HG03378 (cell line): ENCODE results near the gene GLMP.

Experiments
- ATAC-seq: cut with Tn5 transposase; IDR thresholded peaks from one replicate; pipeline ENCODE4 v1.9.1; 2021; ENCODE audit warnings: mild to moderate bottlenecking, moderate library complexity; ENCODE audit not compliant: unreplicated experiment

GLMP gene

DNA sequence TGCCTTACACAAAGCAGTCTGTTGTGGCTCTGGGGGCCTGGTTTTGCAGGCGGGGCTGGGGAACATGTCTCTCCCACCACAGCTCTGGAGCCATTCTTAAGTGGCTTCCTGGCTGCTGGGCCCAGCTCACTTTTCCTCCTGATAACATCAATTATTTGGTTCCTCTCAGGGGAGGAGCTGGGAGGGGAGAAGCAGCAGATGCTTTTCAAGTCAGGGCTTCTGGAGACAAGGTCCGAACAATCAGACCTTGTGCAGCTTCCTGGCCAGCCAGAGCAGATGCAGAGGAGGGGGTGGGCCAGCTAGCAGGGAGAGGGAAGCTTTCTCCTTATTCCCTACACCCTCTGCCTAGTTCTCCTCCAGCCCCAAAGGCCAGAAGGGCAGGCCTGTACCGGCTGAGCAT lies 44.0 kb downstream of the GLMP start:
- no peak for ATAC-seq

DNA sequence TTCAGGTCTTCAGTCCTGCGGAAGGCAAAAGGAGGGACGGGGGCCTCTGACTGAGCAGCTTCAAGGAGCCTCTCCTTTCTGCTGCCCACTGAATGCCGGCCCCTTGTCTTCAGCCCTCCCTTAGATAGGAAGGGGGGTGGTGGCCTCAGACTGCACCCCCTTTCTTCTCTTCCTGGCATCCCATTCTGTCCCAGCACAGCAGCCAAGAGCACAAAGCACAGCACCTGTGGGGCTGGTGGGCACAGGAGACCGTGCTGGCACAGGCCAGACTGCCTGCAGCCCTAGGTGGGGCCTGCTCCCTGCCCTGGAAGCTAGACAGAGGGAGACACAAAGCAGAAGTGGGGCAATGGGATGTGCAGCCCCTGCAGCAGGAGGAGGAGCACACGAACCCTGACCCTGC lies 45.9 kb downstream of the GLMP start:
- no peak for ATAC-seq

- no peak for ATAC-seq
Observed at GRCh38 chr1:156248323-156248683, 47.2 kb downstream of the GLMP start.

GRCh38 chr1:156247460-156248322 lies 47.8 kb downstream of the GLMP start, which contains the start of gene PAQR6:
Gene PAQR6 (minus strand): TSS chr1:156248056. CDS start chr1:156246731, 1,325 bp downstream.
- ATAC-seq = no peak

DNA sequence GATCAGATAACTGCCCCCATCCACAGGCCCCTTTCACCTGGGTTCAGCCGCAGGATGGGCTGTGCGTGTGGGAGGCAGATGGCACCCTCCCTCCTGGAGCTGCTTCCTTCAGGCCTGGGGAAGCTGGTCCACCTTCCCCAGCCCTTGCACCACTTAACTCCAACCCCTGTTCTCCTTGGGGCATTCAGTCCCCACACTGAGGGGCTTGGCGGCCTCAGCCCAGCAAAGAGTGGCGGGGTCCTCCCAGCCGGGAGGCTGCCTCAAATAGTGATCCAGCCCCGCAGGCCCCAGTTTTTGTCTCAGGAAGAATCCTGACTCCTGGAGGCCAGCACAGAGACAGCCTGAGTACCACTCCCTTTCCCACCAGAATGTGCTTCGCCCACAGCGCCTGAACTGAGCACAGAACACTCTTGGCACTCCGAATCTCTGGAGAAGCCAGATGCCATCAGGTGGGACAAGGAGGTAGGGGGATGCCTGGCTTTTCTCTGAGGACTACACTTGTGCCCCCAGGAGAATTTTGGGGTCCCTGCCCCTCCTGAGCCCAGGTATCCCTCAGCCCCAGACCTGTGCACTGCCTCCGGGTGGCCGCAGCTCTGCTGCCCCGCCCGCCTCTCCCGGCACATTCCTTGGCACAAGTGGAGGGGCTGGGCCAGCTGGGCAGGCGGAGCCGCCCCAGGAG lies 48.6 kb downstream of the GLMP start:
- no peak for ATAC-seq

GRCh38 chr1:156246241-156246780 lies 49.2 kb downstream of the GLMP start:
- no peak for ATAC-seq

DNA sequence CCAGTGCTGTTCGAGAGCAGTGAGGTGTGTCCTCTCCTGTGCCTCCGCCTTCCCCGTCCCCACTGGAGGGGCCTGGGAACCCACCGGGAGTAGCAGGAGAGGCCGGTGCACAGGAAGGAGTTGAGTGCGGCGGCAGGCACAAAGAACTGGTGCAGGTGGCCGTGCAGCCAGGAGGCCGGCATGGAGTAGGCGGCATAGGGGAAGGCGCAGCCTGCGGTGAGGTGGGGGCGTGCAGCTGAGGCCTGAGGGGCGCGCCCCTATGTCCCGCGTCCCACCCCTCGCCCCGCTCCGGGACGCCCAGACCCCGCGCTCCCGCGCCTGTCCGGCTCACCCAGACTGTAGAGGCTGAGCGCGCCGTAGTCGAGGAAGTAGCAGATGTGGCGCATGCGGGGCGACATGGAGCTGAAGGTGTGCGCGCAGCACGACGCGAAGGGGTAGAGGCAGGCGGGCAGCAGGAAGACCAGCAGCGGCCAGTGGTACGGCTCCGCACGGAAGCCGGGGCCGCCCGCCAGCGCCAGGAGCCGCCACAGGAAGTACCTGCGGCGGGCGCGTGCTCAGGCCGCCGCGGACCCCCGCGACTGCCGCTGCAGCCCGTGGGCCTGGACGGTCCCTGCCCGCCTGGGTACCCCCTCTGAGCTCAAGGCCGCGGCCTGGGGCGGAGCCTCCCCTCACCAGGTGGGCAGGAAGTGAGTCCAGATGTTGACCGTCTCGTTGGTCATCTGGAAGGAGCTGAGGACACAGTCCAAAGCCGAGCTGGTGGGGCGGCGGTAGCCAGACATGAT lies 49.8 kb downstream of the GLMP start:
- ATAC-seq = no peak

- no peak for ATAC-seq
Observed at GRCh38 chr1:156244712-156245111, 50.8 kb downstream of the GLMP start.

DNA sequence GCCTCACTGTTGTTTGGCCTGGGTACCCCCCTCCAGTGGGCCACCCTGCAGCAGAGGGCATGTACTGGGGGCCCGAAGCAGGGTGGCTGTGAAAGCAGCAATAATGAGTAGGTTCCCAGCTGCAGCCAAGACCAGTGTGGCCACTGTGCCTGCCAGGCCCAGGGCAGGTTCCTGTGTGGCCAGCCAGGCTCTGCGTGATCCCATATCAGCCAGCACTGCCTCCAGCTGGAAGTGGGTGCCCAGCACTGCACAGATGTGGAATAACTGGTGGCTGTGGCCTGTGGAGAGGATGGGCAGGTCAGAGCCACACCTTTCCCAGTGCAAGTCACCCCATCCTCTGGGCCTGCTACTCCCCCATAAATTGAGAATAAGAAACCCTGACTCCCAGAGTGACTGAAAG lies 51.4 kb downstream of the GLMP start:
- no peak for ATAC-seq

DNA sequence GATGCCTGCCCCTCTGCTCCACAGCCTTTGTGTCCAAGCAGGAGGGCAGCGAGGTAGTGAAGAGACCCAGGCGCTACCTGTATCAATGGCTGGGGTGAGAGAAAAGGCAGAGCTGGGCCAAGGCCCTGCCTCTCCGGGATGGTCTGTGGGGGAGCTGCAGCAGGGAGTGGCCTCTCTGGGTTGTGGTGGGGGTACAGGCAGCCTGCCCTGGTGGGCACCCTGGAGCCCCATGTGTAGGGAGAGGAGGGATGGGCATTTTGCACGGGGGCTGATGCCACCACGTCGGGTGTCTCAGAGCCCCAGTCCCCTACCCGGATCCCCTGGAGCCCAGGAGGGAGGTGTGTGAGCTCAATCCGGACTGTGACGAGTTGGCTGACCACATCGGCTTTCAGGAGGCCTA lies 52.7 kb downstream of the GLMP start:
- ATAC-seq = no peak
